Mesendoderm (in vitro differentiated cells): ENCODE results near the gene CSNK2A1.

Experiments
- DNase-seq: peaks from one replicate; pipeline ENCODE4 v3.0.0; 2013
- H2AK5ac ChIP-seq: 2 replicates; pipeline ENCODE4 v1.6.1; 2013; ENCODE audit warnings: low read length, inconsistent platforms
- H2BK120ac ChIP-seq: 2 replicates; pipeline ENCODE4 v1.6.1; 2013; ENCODE audit warnings: low read depth, mild to moderate bottlenecking, low read length, moderate library complexity, mixed read lengths
- H2BK15ac ChIP-seq: replicated peaks from 2 replicates; pipeline ENCODE4 v1.6.1; 2013; ENCODE audit warnings: low read depth, mild to moderate bottlenecking, moderate library complexity
- H2BK5ac ChIP-seq: 2 replicates; pipeline ENCODE4 v1.6.1; 2013; ENCODE audit warnings: low read length, inconsistent platforms
- H3K18ac ChIP-seq: 2 replicates; pipeline ENCODE4 v1.6.1; 2013; ENCODE audit warnings: mild to moderate bottlenecking, low read length, mixed read lengths
- H3K23ac ChIP-seq: one replicate; pipeline ENCODE4 v1.6.1; 2013; ENCODE audit warnings: low read length
- H3K27ac ChIP-seq: 2 replicates; pipeline ENCODE4 v1.5.1; 2013; ENCODE audit warnings: low read depth, mild to moderate bottlenecking, inconsistent platforms, low read length, moderate library complexity
- H3K27me3 ChIP-seq: 2 replicates; pipeline ENCODE4 v1.6.1; 2013; ENCODE audit warnings: low read length, control low read depth, mild to moderate bottlenecking, inconsistent platforms; ENCODE audit not compliant: insufficient read depth, poor library complexity
- H3K36me3 ChIP-seq: 2 replicates; pipeline ENCODE4 v1.6.1; 2013; ENCODE audit warnings: low read length, inconsistent platforms; ENCODE audit not compliant: control insufficient read depth, insufficient read depth
- H3K4ac ChIP-seq: one replicate; pipeline ENCODE4 v1.6.1; 2013; ENCODE audit warnings: low read depth, mild to moderate bottlenecking, low read length, moderate library complexity
- H3K4me1 ChIP-seq: 2 replicates; pipeline ENCODE4 v1.6.1; 2013; ENCODE audit warnings: low read depth, low read length, inconsistent platforms; ENCODE audit not compliant: control insufficient read depth
- H3K4me2 ChIP-seq: 2 replicates; pipeline ENCODE4 v1.6.1; 2013; ENCODE audit warnings: low read length
- H3K4me3 ChIP-seq: 2 replicates; pipeline ENCODE4 v1.5.1; 2013; ENCODE audit warnings: mild to moderate bottlenecking, low read length
- H3K56ac ChIP-seq: one replicate; pipeline ENCODE4 v1.6.1; 2013; ENCODE audit warnings: low read length
- H3K79me1 ChIP-seq: 2 replicates; pipeline ENCODE4 v1.6.1; 2013; ENCODE audit warnings: low read length, inconsistent platforms
- H3K79me2 ChIP-seq: 2 replicates; pipeline ENCODE4 v1.6.1; 2013; ENCODE audit warnings: mild to moderate bottlenecking, low read length; ENCODE audit not compliant: control insufficient read depth, insufficient read depth
- H3K9ac ChIP-seq: 2 replicates; pipeline ENCODE4 v1.6.1; 2013; ENCODE audit warnings: low read length, inconsistent platforms
- H4K5ac ChIP-seq: one replicate; pipeline ENCODE4 v1.6.1; 2013; ENCODE audit warnings: low read length
- H4K8ac ChIP-seq: one replicate; pipeline ENCODE4 v1.6.1; 2013; ENCODE audit warnings: low read depth, mild to moderate bottlenecking, control low read depth, low read length, moderate library complexity
- WGBS: extraction: QIAGEN DNeasy Blood & Tissue Kit; methylation state at CpG from one replicate; pipeline ENCODE4 v1.1.7; 2013; ENCODE audit warnings: low lambda C conversion rate, missing lambda C conversion rate; ENCODE audit not compliant: insufficient coverage; ENCODE audit errors: extremely low coverage; 5-methylcytosine and 5-hydroxymethylcytosine counted together

Gene CSNK2A1

DNA sequence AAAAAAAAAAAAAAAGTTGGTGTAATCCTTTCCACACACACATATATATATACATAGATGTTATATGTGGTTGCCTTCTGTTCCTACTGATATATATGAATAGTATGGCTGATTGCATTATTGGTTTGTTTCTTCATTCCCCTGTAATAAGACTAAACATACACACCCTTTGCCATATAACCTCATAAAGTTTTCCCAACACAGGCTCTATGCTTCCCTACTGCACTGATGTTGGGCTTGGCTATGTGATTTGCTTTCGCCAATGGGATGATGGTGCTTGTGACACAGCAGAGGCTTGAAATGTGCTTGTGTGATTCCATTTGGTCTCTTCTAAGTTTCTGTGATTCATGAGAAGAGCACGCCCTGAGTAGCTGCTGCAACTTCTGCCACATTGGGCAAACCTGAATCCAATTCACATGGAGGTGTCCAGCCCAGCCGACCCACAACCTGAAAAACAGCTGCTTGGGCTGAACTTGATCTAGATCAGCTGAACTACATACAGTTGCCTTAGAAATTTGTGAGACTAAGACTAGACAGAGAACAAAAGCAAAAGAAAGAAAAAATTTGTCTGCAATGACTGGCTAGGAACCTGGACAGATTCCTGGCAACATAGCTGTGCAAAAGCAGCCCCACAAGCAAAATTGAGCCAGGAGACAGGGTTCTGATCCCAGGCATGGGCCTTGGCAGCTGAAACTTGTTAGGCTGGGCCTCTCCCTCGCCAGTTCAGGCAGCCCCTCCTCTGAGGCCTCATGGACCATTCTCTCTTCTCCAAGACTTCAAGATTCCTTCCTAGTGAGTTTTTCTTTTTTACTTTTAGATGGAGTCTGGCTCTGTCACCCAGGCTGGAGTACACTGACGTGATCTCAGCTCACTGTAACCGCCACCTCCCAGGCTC is 67.9 kb downstream of the CSNK2A1 start:
- H4K8ac ChIP-seq = no peak overlapping the region
- peaks cover 4% of the 10 kb centered on the region for H3K36me3 ChIP-seq
- no peaks in the 10 kb centered on the region for H3K27me3 ChIP-seq
- H3K18ac ChIP-seq = no peak overlapping the region
- no peak overlapping the region for H3K9ac ChIP-seq
- H3K56ac ChIP-seq = no peak overlapping the region
- no peaks in the 10 kb centered on the region for H3K79me1 ChIP-seq
- H3K79me2 ChIP-seq = no peaks in the 10 kb centered on the region
- no peak for DNase-seq
- H3K4ac ChIP-seq = no peak overlapping the region
- no peak overlapping the region for H3K27ac ChIP-seq
- H2AK5ac ChIP-seq = no peak overlapping the region
- H3K4me1 ChIP-seq = no peaks in the 10 kb centered on the region
- no peak overlapping the region for H3K4me3 ChIP-seq
- H2BK5ac ChIP-seq = no peak overlapping the region
- no CpG with 5 or more reads among the region's 6 CpGs for WGBS
- H3K4me2 ChIP-seq = no peak overlapping the region
- H4K5ac ChIP-seq = no peak overlapping the region
- H2BK120ac ChIP-seq = no peak overlapping the region
- no peak overlapping the region for H2BK15ac ChIP-seq
- H3K23ac ChIP-seq = no peak overlapping the region

DNA sequence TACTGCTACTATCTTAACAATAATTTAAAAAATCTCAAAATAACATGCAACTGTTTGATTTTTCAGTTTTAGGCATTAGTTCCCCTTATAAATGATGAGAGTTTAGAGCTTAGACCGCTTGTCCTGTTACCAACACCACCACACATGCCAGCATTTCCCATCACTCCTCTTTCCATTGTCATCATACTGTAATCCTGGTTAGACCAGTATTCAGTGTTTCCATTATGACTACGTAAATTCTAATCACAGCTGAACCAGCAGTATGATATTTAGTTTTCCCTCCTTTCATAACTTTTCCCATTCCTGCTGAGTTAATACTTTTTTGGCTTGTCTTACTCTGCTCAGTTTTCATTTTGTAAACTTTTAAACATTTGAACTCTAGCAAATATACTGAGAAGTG is 69.0 kb downstream of the CSNK2A1 start:
- Histone ChIP-seq H3K23ac (no peak overlapping the region), H3K9ac (no peak overlapping the region), H3K27ac (no peak overlapping the region), H3K18ac (no peak overlapping the region), H2BK120ac (no peak overlapping the region), H3K4ac (no peak overlapping the region), H3K79me1 (no peaks in the 10 kb centered on the region), H3K4me1 (no peaks in the 10 kb centered on the region), H3K27me3 (no peaks in the 10 kb centered on the region), H3K4me2 (no peak overlapping the region), H4K8ac (no peak overlapping the region), H4K5ac (no peak overlapping the region), H3K56ac (no peak overlapping the region), H3K79me2 (no peaks in the 10 kb centered on the region), H3K4me3 (no peak overlapping the region), H2AK5ac (no peak overlapping the region), H3K36me3 (peaks cover 4% of the 10 kb centered on the region), H2BK5ac (no peak overlapping the region), H2BK15ac (no peak overlapping the region)
- no peak for DNase-seq
- WGBS = no CpG with 5 or more reads among the region's 2 CpGs

DNA sequence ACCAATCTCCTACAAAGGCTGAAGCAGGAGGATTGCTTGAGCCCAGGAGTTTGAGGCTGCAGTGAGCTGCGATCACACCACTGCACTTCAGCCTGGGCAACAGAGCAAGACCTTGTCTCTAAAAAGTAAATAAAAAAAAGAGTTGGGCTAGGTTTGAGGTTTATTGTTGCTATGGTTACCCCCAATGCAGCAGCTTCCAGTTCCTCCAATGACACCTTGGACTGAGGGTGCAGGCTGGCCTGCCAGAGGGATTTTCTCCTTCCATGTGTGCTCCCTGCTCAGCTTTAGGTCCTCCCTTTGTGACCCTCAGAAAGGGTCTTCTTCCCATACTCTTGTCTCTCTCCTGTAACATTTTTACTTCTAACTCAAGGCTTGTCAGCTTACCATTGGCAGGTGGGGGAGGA is 70.7 kb downstream of the CSNK2A1 start:
- Histone ChIP-seq H3K27ac (no peak overlapping the region), H3K4me1 (no peaks in the 10 kb centered on the region), H3K4me2 (no peak overlapping the region), H2BK120ac (no peak overlapping the region), H3K9ac (no peak overlapping the region), H3K56ac (no peak overlapping the region), H3K36me3 (peaks cover 3% of the 10 kb centered on the region), H3K79me1 (no peaks in the 10 kb centered on the region), H4K5ac (no peak overlapping the region), H2AK5ac (no peak overlapping the region), H3K79me2 (no peaks in the 10 kb centered on the region), H3K27me3 (no peaks in the 10 kb centered on the region), H3K4me3 (no peak overlapping the region), H4K8ac (no peak overlapping the region), H3K23ac (no peak overlapping the region), H2BK15ac (no peak overlapping the region), H3K18ac (no peak overlapping the region), H2BK5ac (no peak overlapping the region), H3K4ac (no peak overlapping the region)
- no CpG with 5 or more reads among the region's 1 CpG for whole genome bisulfite sequencing
- DNase-seq = no peak

DNA sequence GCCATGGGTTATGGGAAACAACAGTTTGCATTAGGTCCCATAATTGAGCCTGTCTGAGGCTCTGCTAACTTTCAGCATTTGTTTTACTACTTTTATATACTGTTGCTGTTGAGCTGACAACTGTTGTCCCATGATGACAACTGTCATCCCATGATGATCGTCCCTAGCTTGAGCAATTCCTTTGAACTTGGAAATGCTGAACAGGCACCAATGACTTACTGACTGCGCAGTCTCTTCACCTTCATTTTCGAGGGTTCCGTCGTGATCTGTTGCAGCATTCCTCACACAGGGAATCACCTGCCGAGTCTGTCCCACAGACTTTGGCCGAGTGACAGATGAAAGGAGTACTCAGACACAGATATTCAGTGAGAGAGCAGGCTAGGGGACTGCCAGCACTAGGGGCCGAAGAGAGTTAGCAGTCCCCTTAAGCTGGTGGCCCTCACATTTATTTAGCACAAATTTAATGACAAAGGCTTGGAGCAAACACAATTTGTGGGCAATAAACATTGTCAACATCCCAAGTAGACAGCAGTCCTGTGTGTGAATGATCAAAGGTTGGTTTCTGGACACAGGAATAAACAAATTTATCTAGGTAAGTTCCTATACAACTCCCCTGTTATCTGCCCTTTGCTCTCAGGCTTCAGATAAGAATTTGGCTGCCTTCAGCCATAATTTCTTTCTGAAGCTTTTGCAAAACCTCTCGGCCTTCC is 71.3 kb downstream of the CSNK2A1 start:
- H4K8ac ChIP-seq = no peak overlapping the region
- no peak overlapping the region for H2BK5ac ChIP-seq
- H3K79me1 ChIP-seq = no peaks in the 10 kb centered on the region
- no peak overlapping the region for H2AK5ac ChIP-seq
- H3K4me1 ChIP-seq = no peaks in the 10 kb centered on the region
- no peak overlapping the region for H3K23ac ChIP-seq
- H3K4me2 ChIP-seq = no peak overlapping the region
- H3K36me3 ChIP-seq = peaks cover 3% of the 10 kb centered on the region
- H3K4me3 ChIP-seq = no peak overlapping the region
- DNase-seq = peak; percentile 63
- no peak overlapping the region for H2BK15ac ChIP-seq
- H4K5ac ChIP-seq = no peak overlapping the region
- no CpG with 5 or more reads among the region's 9 CpGs for WGBS
- no peak overlapping the region for H3K18ac ChIP-seq
- no peak overlapping the region for H3K27ac ChIP-seq
- no peak overlapping the region for H2BK120ac ChIP-seq
- H3K9ac ChIP-seq = no peak overlapping the region
- no peak overlapping the region for H3K56ac ChIP-seq
- no peaks in the 10 kb centered on the region for H3K79me2 ChIP-seq
- no peaks in the 10 kb centered on the region for H3K27me3 ChIP-seq
- no peak overlapping the region for H3K4ac ChIP-seq

DNA sequence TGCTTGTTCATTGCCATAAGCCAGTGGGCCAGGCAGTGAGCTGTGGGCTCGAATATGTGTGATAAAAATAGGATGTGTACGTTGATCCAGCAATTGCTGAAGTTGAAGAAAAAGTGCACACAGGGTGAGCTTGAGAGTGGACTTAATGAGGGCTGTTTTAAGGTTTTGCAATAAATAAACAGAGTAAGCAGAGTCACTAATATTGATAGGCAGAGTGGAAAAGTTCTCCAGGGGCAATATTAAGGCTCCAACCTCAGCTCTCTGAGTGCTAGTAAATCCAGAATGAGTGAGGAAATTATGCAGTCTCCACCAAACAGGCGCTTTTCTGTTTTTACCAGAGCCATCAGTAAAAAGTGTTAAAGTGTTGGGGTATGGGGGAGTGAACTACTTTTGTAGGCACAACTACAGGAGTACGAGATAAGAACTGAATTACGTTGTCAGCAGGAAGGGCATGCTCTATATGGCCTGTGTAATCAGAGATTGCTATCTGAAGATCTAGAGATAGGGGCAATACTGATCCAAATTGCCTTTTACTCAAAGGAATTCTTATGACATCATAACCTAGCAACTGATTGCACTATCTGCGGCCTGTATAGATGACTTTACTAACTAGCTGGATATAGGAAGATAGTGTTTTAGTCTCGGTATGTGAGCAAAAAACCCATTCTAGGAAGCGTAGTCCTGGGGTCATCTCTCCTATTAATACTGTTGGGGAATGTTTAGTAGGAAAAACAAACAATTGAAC is 73.7 kb downstream of the CSNK2A1 start:
- no peak overlapping the region for H2BK120ac ChIP-seq
- H3K4ac ChIP-seq = no peak overlapping the region
- no peak for DNase-seq
- H3K9ac ChIP-seq = no peak overlapping the region
- WGBS = no CpG with 5 or more reads among the region's 8 CpGs
- H3K4me2 ChIP-seq = no peak overlapping the region
- H4K8ac ChIP-seq = no peak overlapping the region
- no peak overlapping the region for H3K56ac ChIP-seq
- H3K4me1 ChIP-seq = no peaks in the 10 kb centered on the region
- no peak overlapping the region for H2BK5ac ChIP-seq
- no peak overlapping the region for H3K18ac ChIP-seq
- H4K5ac ChIP-seq = no peak overlapping the region
- no peak overlapping the region for H3K27ac ChIP-seq
- H2BK15ac ChIP-seq = no peak overlapping the region
- H3K36me3 ChIP-seq = peaks cover 3% of the 10 kb centered on the region
- no peak overlapping the region for H3K4me3 ChIP-seq
- H2AK5ac ChIP-seq = no peak overlapping the region
- no peaks in the 10 kb centered on the region for H3K27me3 ChIP-seq
- no peak overlapping the region for H3K23ac ChIP-seq
- no peaks in the 10 kb centered on the region for H3K79me2 ChIP-seq
- H3K79me1 ChIP-seq = no peaks in the 10 kb centered on the region
